Natural killer cell (primary cell): ENCODE data around the gene SPRED2. TPM values are rescaled to one million over a fixed set of nuclear protein-coding genes. Genes with fewer than 3 reads are reported as not detected.

Experiments
- ATAC-seq, 3 donors: fragments of 150-1000 bp in 2 of 3; fragments of 200-7000 bp in 1 of 3; cut with Tn5 transposase; 1 replicate in 1 of 3; 2 replicates in 2 of 3; pipeline ENCODE4 v1.10.0; 2021; ENCODE audit warnings: mild to moderate bottlenecking in 2 of 3, moderate library complexity in 2 of 3
- DNase-seq, 2 donors: peaks; one replicate each; pipeline versions ENCODE4 v3.0.0 to v3.0.0-alpha.2; 2013 to 2021; ENCODE audit warnings: mixed read lengths in 1 of 2
- H3K27ac ChIP-seq: one replicate; pipeline ENCODE4 v1.5.1; 2013; ENCODE audit warnings: mild to moderate bottlenecking, low read length
- H3K27me3 ChIP-seq: one replicate; pipeline ENCODE4 v1.6.1; 2013; ENCODE audit warnings: low read length; ENCODE audit not compliant: control insufficient read depth, insufficient read depth
- H3K36me3 ChIP-seq: one replicate; pipeline ENCODE4 v1.6.1; 2013; ENCODE audit warnings: low read length; ENCODE audit not compliant: control insufficient read depth, insufficient read depth
- H3K4me1 ChIP-seq: one replicate; pipeline ENCODE4 v1.6.1; 2013; ENCODE audit warnings: low read length; ENCODE audit not compliant: control insufficient read depth, insufficient read depth
- H3K4me3 ChIP-seq: one replicate; pipeline ENCODE4 v1.5.1; 2013; ENCODE audit warnings: low read length
- H3K9me3 ChIP-seq: one replicate; pipeline ENCODE4 v1.6.1; 2013; ENCODE audit warnings: low read length; ENCODE audit not compliant: control insufficient read depth, insufficient read depth
- H3K27ac Mint-ChIP-seq, 2 donors: one replicate each; pipeline ENCODE4 v1.8.0; 2022; ENCODE audit warnings: mild to moderate bottlenecking in 2 of 2, mixed read lengths in 2 of 2, moderate library complexity in 1 of 2
- H3K27me3 Mint-ChIP-seq, 2 donors: one replicate each; pipeline ENCODE4 v1.8.0; 2022; ENCODE audit warnings: low read depth in 2 of 2, mixed read lengths in 2 of 2
- H3K36me3 Mint-ChIP-seq: one replicate; pipeline ENCODE4 v1.8.0; 2022; ENCODE audit warnings: mixed read lengths
- H3K4me1 Mint-ChIP-seq, 2 donors: one replicate each; pipeline ENCODE4 v1.8.0; 2022; ENCODE audit warnings: mixed read lengths in 2 of 2
- H3K4me3 Mint-ChIP-seq: one replicate; pipeline ENCODE4 v1.8.0; 2022; ENCODE audit warnings: mild to moderate bottlenecking, moderate library complexity, mixed read lengths
- H3K9me3 Mint-ChIP-seq, 2 donors: one replicate each; pipeline ENCODE4 v1.8.0; 2022; ENCODE audit warnings: mixed read lengths in 2 of 2
- WGBS: methylation state at CpG from one replicate; pipeline ENCODE4 v1.1.7; 2013; ENCODE audit warnings: missing lambda C conversion rate; ENCODE audit not compliant: insufficient coverage; 5-methylcytosine and 5-hydroxymethylcytosine counted together
- intact Hi-C: fragments of 100-400 bp; cut with micrococcal nuclease; formaldehyde crosslinking; loops from one replicate; pipeline ENCODE4 v1.14.2; 2022
- total RNA-seq, 4 donors: library from RNA; stranded (reverse); fragments of 120-200 nt in 1 of 4; gene quantifications; one replicate each; pipeline versions ENCODE4 v1.2.3 to v1.2.4, GENCODE V29; 2013 to 2022
- TF ChIP-seq, protein P1 (sequence below): fragments of 200-600 bp; IDR thresholded peaks from one replicate; pipeline ENCODE4 v1.8.0; 2022; ENCODE audit warnings: antibody characterized with exemption

SPRED2 gene
- total RNA-seq, 3 donors from 2014 or later (not counting 1 experiment from before 2014, with no cell fraction given), result 3.8 to 8.6 (median 8.3) TPM

DNA sequence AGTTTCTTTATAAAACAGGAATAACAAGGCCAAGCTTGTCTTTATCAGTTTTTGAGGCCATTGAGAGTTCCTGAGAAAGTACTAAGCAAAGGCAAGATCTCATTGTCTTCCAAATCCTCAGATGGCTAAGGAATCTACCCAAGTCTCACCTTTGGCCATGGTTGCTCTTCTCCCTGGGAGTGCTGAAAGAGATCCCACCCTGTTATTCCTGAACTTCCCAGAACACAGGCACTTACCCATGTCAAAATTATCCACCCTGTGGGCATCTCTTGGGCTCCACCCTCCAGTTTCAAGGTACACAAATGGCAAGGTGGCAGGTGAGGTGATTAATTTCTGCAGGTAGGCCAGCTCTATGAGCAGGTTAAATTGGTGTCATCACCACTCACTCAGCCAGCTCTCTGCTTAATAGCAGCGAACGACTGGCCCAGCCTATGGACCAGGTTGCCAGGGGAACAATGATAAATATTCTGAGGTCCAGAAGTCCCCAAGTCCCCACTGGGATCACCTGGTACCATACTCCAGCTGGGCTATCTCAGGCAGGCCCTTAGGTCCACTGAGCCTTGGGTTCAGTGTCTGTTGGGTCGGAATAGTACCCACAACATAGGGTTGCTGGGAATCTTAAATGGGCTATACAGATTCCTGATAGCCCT is 2.3 kb upstream of the SPRED2 start:
- Mint-ChIP-seq H3K4me1 (peaks cover 25 to 31% of the 10 kb centered on the region in 2 donors), H3K4me3 (peak overlapping the region; percentile 75), H3K27ac (peak overlapping the region in 1 of 2 donors; percentile 89), H3K36me3 (no peaks in the 10 kb centered on the region), H3K9me3 (no peaks in the 10 kb centered on the region), H3K27me3 (peaks cover 0 to 10% of the 10 kb centered on the region in 2 donors)
- Histone ChIP-seq H3K36me3 (no peaks in the 10 kb centered on the region), H3K4me1 (peaks cover 36% of the 10 kb centered on the region), H3K4me3 (no peak overlapping the region), H3K9me3 (no peaks in the 10 kb centered on the region), H3K27me3 (peaks cover 13% of the 10 kb centered on the region), H3K27ac (no peak overlapping the region)
- DNase-seq (no peak), ATAC-seq (no peak)
- 82% methylated on average over 3 of the region's 3 CpGs for whole genome bisulfite sequencing
- TF ChIP-seq, protein P1, sequence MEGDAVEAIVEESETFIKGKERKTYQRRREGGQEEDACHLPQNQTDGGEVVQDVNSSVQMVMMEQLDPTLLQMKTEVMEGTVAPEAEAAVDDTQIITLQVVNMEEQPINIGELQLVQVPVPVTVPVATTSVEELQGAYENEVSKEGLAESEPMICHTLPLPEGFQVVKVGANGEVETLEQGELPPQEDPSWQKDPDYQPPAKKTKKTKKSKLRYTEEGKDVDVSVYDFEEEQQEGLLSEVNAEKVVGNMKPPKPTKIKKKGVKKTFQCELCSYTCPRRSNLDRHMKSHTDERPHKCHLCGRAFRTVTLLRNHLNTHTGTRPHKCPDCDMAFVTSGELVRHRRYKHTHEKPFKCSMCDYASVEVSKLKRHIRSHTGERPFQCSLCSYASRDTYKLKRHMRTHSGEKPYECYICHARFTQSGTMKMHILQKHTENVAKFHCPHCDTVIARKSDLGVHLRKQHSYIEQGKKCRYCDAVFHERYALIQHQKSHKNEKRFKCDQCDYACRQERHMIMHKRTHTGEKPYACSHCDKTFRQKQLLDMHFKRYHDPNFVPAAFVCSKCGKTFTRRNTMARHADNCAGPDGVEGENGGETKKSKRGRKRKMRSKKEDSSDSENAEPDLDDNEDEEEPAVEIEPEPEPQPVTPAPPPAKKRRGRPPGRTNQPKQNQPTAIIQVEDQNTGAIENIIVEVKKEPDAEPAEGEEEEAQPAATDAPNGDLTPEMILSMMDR, result no peak
- intact Hi-C loops, result loop anchor here (5.0 kb wide), 1 partner anchor 132 kb away; no protein-coding TSS in a partner anchor

DNA sequence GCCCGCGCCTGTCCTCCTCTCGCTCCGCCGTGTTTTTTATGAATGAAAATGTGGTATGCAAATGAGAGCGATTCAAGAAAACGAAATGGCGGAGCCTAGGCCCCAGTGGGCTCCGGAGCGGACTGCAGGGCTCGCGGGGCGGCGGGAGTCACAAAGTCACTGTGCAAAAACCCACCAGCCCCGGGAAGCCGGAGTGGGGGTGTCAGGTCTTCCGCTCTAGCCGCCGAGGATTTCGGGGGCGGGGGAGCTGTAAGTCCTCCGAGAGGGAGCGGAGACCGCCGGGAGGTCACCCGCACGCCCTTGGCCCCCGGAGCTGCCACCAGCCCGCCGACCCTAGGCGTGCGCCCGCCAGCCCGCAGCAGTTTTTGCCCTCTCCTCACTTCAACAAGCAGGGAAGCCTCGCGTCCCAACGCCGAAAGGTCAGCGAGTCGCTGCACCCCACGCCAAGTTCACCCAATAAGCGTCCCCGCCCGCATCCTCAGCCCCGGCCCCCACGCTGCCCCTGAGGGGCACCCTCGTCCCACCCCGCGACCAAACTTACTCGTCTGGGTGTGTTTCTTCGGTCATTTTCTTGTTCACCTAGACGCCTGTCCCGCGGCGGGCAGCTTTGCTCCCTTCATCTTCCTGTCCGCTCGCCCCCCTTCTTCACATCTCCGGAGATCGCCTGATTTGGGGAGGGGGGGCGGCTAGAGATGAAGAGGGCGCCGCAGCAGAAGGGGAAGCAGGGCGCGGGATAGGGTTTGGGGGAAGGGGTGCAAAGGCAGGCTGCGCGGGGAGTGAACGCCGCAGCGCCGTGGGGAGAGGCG is 775 bp downstream of the SPRED2 start:
- H3K27me3 ChIP-seq, result peaks cover 13% of the 10 kb centered on the region
- ATAC-seq (peak; percentile 34 to 55 (median 53)), DNase-seq (peak; percentile 55 to 73)
- TF ChIP-seq, protein P1, result no peak
- peak overlapping the region; percentile 75 for H3K4me3 ChIP-seq
- no peaks in the 10 kb centered on the region for H3K36me3 Mint-ChIP-seq
- H3K27me3 Mint-ChIP-seq, result peaks cover 0 to 3% of the 10 kb centered on the region in 2 donors
- no peaks in the 10 kb centered on the region for H3K9me3 ChIP-seq
- H3K36me3 ChIP-seq, result no peaks in the 10 kb centered on the region
- H3K9me3 Mint-ChIP-seq, result no peaks in the 10 kb centered on the region
- H3K27ac ChIP-seq, result no peak overlapping the region
- H3K4me1 Mint-ChIP-seq, result peaks cover 20 to 25% of the 10 kb centered on the region in 2 donors
- H3K27ac Mint-ChIP-seq, result peak overlapping the region in 1 of 2 donors; percentile 92
- H3K4me1 ChIP-seq, result peaks cover 31% of the 10 kb centered on the region
- under 1% methylated on average over 71 of the region's 71 CpGs for WGBS
- intact Hi-C loops, result loop anchor here (1.0 kb wide), 1 partner anchor 203 kb away; no protein-coding TSS in a partner anchor
- peak overlapping the region; percentile 95 for H3K4me3 Mint-ChIP-seq

DNA sequence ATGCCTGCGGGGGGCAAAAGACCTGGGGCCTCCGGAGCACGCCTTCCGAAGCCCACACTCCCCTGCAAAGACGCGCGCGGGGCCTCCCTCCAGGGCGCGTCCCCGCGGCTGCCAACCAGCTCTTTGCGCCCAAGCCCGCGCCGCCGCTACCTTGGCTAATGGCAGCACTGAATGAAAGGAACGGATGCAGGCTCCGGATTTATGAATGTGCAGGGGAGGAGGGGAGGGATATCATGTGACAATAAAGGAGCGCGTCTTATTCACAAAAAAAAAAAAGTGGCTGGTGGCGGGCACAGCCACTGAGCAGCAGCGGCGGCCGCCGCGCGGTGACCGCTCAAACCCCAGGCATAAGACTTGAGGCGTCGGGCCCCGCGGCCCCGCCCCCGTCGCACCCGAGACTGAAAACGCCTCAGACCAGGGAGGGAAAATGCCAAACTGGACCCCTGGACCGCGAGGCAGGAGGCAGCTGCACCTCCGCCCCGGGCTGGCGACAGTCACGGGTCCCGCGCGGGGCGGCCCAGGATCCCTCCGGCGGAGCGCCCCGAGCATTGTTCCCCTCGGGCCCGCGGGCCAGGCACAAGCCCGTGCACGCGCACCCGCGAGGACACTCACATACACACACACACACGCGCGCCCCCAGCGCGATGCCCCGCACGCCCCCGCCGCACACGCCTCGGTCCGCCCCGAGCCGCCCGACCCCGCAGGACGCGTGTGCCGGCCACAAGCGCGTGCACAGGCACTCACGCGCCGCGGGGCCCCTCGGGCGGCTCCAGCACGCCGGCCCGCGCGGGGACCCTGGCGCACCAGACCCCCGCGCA is 1.6 kb downstream of the SPRED2 start:
- Histone ChIP-seq H3K4me1 (peaks cover 25% of the 10 kb centered on the region), H3K27me3 (peaks cover 13% of the 10 kb centered on the region), H3K36me3 (no peaks in the 10 kb centered on the region), H3K4me3 (peak overlapping the region; percentile 75), H3K9me3 (no peaks in the 10 kb centered on the region), H3K27ac (no peak overlapping the region)
- peaks cover 13 to 17% of the 10 kb centered on the region in 2 donors for H3K4me1 Mint-ChIP-seq
- ATAC-seq (peak; percentile 30 to 59 (median 56)), DNase-seq (peak; percentile 47 to 83)
- intact Hi-C loops, result loop anchor here (1.0 kb wide), 1 partner anchor 203 kb away; no protein-coding TSS in a partner anchor
- peak overlapping the region in 1 of 2 donors; percentile 92 for H3K27ac Mint-ChIP-seq
- H3K9me3 Mint-ChIP-seq, result no peaks in the 10 kb centered on the region
- WGBS, result under 1% methylated on average over 95 of the region's 95 CpGs
- H3K27me3 Mint-ChIP-seq, result peaks cover 0 to 3% of the 10 kb centered on the region in 2 donors
- TF ChIP-seq, protein P1, result no peak
- H3K36me3 Mint-ChIP-seq, result no peaks in the 10 kb centered on the region
- peak overlapping the region; percentile 95 for H3K4me3 Mint-ChIP-seq
